ENCODE measurements around the gene PSMD3.

- no peak for TF ChIP-seq CTCF (IDR thresholded peaks at IDR 0.05)
- no peak for TF ChIP-seq POLR2A (IDR thresholded peaks at IDR 0.05)
These were observed 4.8 kb upstream of the PSMD3 start for GRCh38 chr17:39975801-39976200.
